HepG2 (cell line): ENCODE measurements around the gene PIP5KL1.

Experiments
- ATM ChIP-seq: fragments of 450-650 bp; IDR thresholded peaks from 2 replicates; pipeline ENCODE4 v1.7.1; 2017; ENCODE audit warnings: mild to moderate bottlenecking, borderline replicate concordance
- EZH2 ChIP-seq: conservative IDR thresholded peaks from 2 replicates; pipeline ENCODE4 v1.6.1; 2012; ENCODE audit warnings: mild to moderate bottlenecking, low read depth, low read length, moderate library complexity
- POLR2AphosphoS2 ChIP-seq: IDR thresholded peaks from 2 replicates; pipeline ENCODE4 v1.6.1; 2011; ENCODE audit warnings: low read depth, low read length, improper control_type of control experiment
- RBAK ChIP-seq: sonication (generic); formaldehyde crosslinking; IDR thresholded peaks from 2 replicates; pipeline ENCODE4 v1.5.1; 2020; ENCODE audit warnings: mild to moderate bottlenecking, missing genetic modification reagents
- ZNF350 ChIP-seq: sonication (generic); formaldehyde crosslinking; IDR thresholded peaks from 2 replicates; pipeline ENCODE4 v1.4.0; 2020; ENCODE audit warnings: mild to moderate bottlenecking, low read depth, missing genetic modification reagents, borderline replicate concordance
- ZNF383 ChIP-seq: sonication (generic); formaldehyde crosslinking; IDR thresholded peaks from 2 replicates; pipeline ENCODE4 v1.4.0; 2020; ENCODE audit warnings: missing genetic modification reagents, mild to moderate bottlenecking, borderline replicate concordance
- TF ChIP-seq, protein P1 (sequence below): sonication (generic); formaldehyde crosslinking; IDR thresholded peaks from 2 replicates; pipeline ENCODE4 v1.5.0; 2020; ENCODE audit warnings: mild to moderate bottlenecking, missing genetic modification reagents, moderate library complexity

- no peak for TF ChIP-seq ATM
- TF ChIP-seq ZNF350 (CRISPR knock-in tag), result no peak
- TF ChIP-seq, protein P1, sequence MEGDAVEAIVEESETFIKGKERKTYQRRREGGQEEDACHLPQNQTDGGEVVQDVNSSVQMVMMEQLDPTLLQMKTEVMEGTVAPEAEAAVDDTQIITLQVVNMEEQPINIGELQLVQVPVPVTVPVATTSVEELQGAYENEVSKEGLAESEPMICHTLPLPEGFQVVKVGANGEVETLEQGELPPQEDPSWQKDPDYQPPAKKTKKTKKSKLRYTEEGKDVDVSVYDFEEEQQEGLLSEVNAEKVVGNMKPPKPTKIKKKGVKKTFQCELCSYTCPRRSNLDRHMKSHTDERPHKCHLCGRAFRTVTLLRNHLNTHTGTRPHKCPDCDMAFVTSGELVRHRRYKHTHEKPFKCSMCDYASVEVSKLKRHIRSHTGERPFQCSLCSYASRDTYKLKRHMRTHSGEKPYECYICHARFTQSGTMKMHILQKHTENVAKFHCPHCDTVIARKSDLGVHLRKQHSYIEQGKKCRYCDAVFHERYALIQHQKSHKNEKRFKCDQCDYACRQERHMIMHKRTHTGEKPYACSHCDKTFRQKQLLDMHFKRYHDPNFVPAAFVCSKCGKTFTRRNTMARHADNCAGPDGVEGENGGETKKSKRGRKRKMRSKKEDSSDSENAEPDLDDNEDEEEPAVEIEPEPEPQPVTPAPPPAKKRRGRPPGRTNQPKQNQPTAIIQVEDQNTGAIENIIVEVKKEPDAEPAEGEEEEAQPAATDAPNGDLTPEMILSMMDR (CRISPR knock-in tag), result no peak
- TF ChIP-seq ZNF383 (CRISPR knock-in tag), result no peak
- no peak for TF ChIP-seq RBAK (CRISPR knock-in tag)
- TF ChIP-seq POLR2AphosphoS2, result no peak
- TF ChIP-seq EZH2, result no peak
Measured at GRCh38 chr9:127973169-127974000, 42.8 kb upstream of the PIP5KL1 start.
